GM23248 (cell line): Measurements from ENCODE around the gene TAC3. TPM values are rescaled to one million over a fixed set of nuclear protein-coding genes. Genes with fewer than 3 reads are reported as not detected.
"Not testable (repeated sequence)": the region's sequence is repeated elsewhere in the genome, so short reads cannot be mapped to it uniquely, and the experiment has no call there.

Experiments
- DNase-seq: peaks from one replicate; pipeline ENCODE4 v3.0.0-alpha.2; 2015
- H2AFZ ChIP-seq: fragments of 200-600 bp; sonication (generic); 2 replicates; pipeline ENCODE4 v1.6.1; 2016; ENCODE audit warnings: antibody characterized with exemption
- H3F3A ChIP-seq: fragments of 200-600 bp; sonication (generic); 2 replicates; pipeline ENCODE4 v1.6.1; 2016; ENCODE audit warnings: mild to moderate bottlenecking, antibody characterized with exemption, mixed run types; ENCODE audit not compliant: insufficient read depth
- H3K27ac ChIP-seq: fragments of 200-600 bp; sonication (generic); 2 replicates; pipeline ENCODE4 v1.5.1; 2016; ENCODE audit warnings: mild to moderate bottlenecking
- H3K27me3 ChIP-seq: fragments of 200-600 bp; sonication (generic); replicated peaks from 2 replicates; pipeline ENCODE4 v1.6.1; 2016; ENCODE audit warnings: mild to moderate bottlenecking; ENCODE audit not compliant: insufficient read depth
- H3K36me3 ChIP-seq: fragments of 200-600 bp; sonication (generic); 2 replicates; pipeline ENCODE4 v1.6.1; 2016; ENCODE audit warnings: low read depth, mild to moderate bottlenecking
- H3K4me1 ChIP-seq: fragments of 200-600 bp; sonication (generic); 2 replicates; pipeline ENCODE4 v1.6.1; 2016; ENCODE audit warnings: mild to moderate bottlenecking; ENCODE audit not compliant: insufficient read depth
- H3K4me2 ChIP-seq: fragments of 200-600 bp; sonication (generic); one replicate; pipeline ENCODE4 v1.6.1; 2016; ENCODE audit warnings: mild to moderate bottlenecking; ENCODE audit not compliant: unreplicated experiment
- H3K4me3 ChIP-seq: fragments of 200-600 bp; sonication (generic); 2 replicates; pipeline ENCODE4 v1.5.1; 2016; ENCODE audit warnings: mild to moderate bottlenecking
- H3K79me2 ChIP-seq: fragments of 200-600 bp; sonication (generic); 2 replicates; pipeline ENCODE4 v1.6.1; 2016; ENCODE audit warnings: mild to moderate bottlenecking; ENCODE audit not compliant: insufficient read depth
- H3K9ac ChIP-seq: fragments of 200-600 bp; sonication (generic); 2 replicates; pipeline ENCODE4 v1.6.1; 2016; ENCODE audit warnings: mild to moderate bottlenecking
- H3K9me2 ChIP-seq: fragments of 200-600 bp; sonication (generic); 2 replicates; pipeline ENCODE4 v1.6.1; 2016; ENCODE audit warnings: mixed run types, mild to moderate bottlenecking, moderate library complexity; ENCODE audit not compliant: insufficient read depth
- H3K9me3 ChIP-seq: fragments of 200-600 bp; sonication (generic); one replicate; pipeline ENCODE4 v1.6.1; 2017; ENCODE audit warnings: low read depth
- H4K20me1 ChIP-seq: fragments of 200-600 bp; sonication (generic); 2 replicates; pipeline ENCODE4 v1.6.0; 2016; ENCODE audit not compliant: insufficient read depth
- WGBS, 2 experiments: methylation state at CpG; one replicate each; pipeline ENCODE4 v1.1.6; 2015 to 2017; ENCODE audit warnings: low lambda C conversion rate in 2 of 2, low coverage in 1 of 2; ENCODE audit errors: missing lambda C conversion rate in 2 of 2; 5-methylcytosine and 5-hydroxymethylcytosine counted together
- in situ Hi-C: fragments of 300-500 bp; cut with MboI; formaldehyde crosslinking; loops from 2 replicates; pipeline ENCODE4 v1.15.0; 2020
- polyA plus RNA-seq: library from polyadenylated mRNA; unstranded; fragments of >200 nt; fragmentation: Nextera tagmentation; extraction: Ambion mirVana; gene quantifications from 2 replicates; pipeline ENCODE4 v1.2.1, GENCODE V29; 2016
- total RNA-seq: library from RNA; depleted of rRNA; stranded (reverse); fragments of >200 nt; shearing (Covaris generic); gene quantifications from 2 replicates; pipeline ENCODE4 v1.2.3, GENCODE V29; 2014; rRNA removed

The TAC3 gene
- total and polyA plus RNA-seq, 2 experiments from 2014 or later, result not detected

DNA sequence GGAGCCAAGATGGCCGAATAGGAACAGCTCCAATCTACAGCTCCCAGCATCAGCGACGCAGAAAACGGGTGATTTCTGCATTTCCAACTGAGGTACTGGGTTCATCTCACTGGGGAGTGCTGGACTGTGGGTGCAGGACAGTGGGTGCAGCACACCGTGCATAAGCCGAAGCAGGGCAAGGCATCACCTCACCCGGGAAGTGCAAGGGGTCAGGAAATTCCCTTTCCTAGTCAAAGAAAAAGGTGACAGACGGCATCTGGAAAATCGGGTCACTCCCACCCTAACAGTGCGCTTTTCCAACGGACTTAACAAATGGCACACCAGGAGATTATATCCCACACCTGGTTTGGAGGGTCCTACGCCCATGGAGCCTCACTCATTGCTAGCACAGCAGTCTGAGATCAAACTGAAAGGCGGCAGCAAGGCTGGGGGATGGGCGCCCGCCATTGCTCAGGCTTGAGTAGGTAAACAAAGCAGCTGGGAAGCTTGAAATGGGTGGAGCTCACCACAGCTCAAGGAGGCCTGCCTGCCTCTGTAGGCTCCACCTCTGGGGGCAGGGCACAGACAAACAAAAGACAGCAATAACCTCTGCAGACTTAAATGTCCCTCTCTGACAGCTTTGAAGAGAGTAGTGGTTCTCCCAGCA is 50.2 kb downstream of the TAC3 start:
- H3K36me3 ChIP-seq, H3K9ac ChIP-seq, H3K4me2 ChIP-seq, H3K9me3 ChIP-seq, H3K9me2 ChIP-seq, H3K4me3 ChIP-seq, DNase-seq, H4K20me1 ChIP-seq, H3K79me2 ChIP-seq, H3K4me1 ChIP-seq, H2AFZ ChIP-seq, in situ Hi-C loops, H3F3A ChIP-seq, H3K27ac ChIP-seq, H3K27me3 ChIP-seq: not testable (repeated sequence)
- 86 to 87% methylated on average over 15 of the region's 15 CpGs for WGBS, 2 experiments

DNA sequence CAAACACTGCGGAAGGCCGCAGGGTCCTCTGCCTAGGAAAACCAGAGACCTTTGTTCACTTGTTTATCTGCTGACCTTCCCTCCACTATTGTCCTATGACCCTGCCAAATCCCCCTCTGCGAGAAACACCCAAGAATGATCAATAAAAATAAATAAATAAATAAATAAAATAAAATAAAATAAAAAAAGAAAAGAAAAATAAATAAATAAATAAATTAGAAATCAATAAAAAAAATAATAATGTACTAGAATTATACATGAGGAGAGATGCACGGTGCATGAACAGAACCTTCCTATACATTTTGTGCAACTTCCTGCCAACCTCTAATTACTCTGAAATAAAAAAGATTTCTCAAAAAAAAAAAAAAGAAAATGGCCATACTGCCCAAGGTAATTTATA is 51.2 kb downstream of the TAC3 start:
- H3K9me3 ChIP-seq, H3K79me2 ChIP-seq, H3K9ac ChIP-seq, H3K4me3 ChIP-seq, H3K4me2 ChIP-seq, H3K27ac ChIP-seq, H4K20me1 ChIP-seq, DNase-seq, H3K36me3 ChIP-seq, H3K4me1 ChIP-seq, H3K27me3 ChIP-seq, H3K9me2 ChIP-seq, in situ Hi-C loops, H2AFZ ChIP-seq, H3F3A ChIP-seq: not testable (repeated sequence)
- 85 to 88% methylated on average over 4 of the region's 4 CpGs for WGBS, 2 experiments

GRCh38 chr12:56963557-56963956 is 52.8 kb downstream of the TAC3 start:
- in situ Hi-C loops, H3K4me3 ChIP-seq: not testable (repeated sequence)
- WGBS, 2 experiments, result 70 to 75% methylated on average over 4 to 19 of the region's 27 CpGs

DNA sequence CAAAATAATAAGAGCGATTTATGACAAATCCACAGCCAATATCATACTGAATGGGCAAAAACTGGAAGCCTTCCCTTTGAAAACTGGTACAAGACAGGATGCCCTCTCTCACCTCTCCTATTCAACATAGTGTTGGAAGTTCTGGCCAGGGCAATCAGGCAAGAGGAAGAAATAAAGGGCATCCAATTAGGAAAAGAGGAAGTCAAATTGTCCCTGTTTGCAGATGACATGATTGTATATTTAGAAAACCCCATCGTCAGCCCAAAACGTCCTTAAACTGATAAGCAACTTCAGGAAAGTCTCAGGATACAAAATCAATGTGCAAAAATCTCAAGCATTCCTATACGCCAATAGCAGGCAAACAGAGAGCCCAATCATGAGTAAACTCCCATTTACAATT is 54.1 kb downstream of the TAC3 start:
- in situ Hi-C loops, H3K9me2 ChIP-seq, H3K79me2 ChIP-seq, DNase-seq, H2AFZ ChIP-seq, H3K9me3 ChIP-seq, H4K20me1 ChIP-seq, H3K4me2 ChIP-seq, H3K9ac ChIP-seq, H3K4me3 ChIP-seq, H3K27ac ChIP-seq, H3K4me1 ChIP-seq, H3K36me3 ChIP-seq, H3F3A ChIP-seq: not testable (repeated sequence)
- peaks cover 17% of the 10 kb centered on the region for H3K27me3 ChIP-seq
- WGBS, 2 experiments, result 41 to 46% methylated on average over 4 of the region's 4 CpGs

More at GRCh38 chr12:56963557-56963956, 52.8 kb downstream of the TAC3 start:
- not testable (repeated sequence) for H2AFZ ChIP-seq, H3K36me3 ChIP-seq, H3K4me1 ChIP-seq, DNase-seq, H3F3A ChIP-seq, H3K4me2 ChIP-seq, H3K9me2 ChIP-seq, H3K27ac ChIP-seq, H3K9me3 ChIP-seq, H3K9ac ChIP-seq, H3K79me2 ChIP-seq, H4K20me1 ChIP-seq
- peaks cover 17% of the 10 kb centered on the region for H3K27me3 ChIP-seq

Other genes with a start within 250 kb of the TAC3 start
- gene SDR9C7, start 82.1 kb downstream of the TAC3 start, total RNA-seq, result not detected in 2 replicates
- gene SDR9C7, start 82.1 kb downstream of the TAC3 start, polyA plus RNA-seq, result not detected in 2 replicates
- not detected in 2 replicates for gene RDH16, start 58.9 kb downstream of the TAC3 start, total RNA-seq
- not detected in 2 replicates for gene RDH16, start 58.9 kb downstream of the TAC3 start, polyA plus RNA-seq
- 2.9 and 3.9 TPM in 2 replicates for gene ZBTB39, start 10.0 kb downstream of the TAC3 start, total RNA-seq
- 1.5 TPM in 2 replicates for gene ZBTB39, start 10.0 kb downstream of the TAC3 start, polyA plus RNA-seq
- gene MYO1A, start 33.6 kb upstream of the TAC3 start, total RNA-seq, result not detected in 2 replicates
- gene MYO1A, start 33.6 kb upstream of the TAC3 start, polyA plus RNA-seq, result not detected in 2 replicates
- gene NEMP1, start 62.3 kb upstream of the TAC3 start, total RNA-seq, result 6.4 and 7.6 TPM in 2 replicates
- 5.9 and 6.6 TPM in 2 replicates for gene NEMP1, start 62.3 kb upstream of the TAC3 start, polyA plus RNA-seq
- gene NAB2, start 72.6 kb upstream of the TAC3 start, total RNA-seq, result 88.7 and 107 TPM in 2 replicates
- gene NAB2, start 72.6 kb upstream of the TAC3 start, polyA plus RNA-seq, result 21.6 and 22.8 TPM in 2 replicates
- gene STAT6, start 94.8 kb upstream of the TAC3 start, total RNA-seq, result 95.1 and 103 TPM in 2 replicates
- 67.4 and 70.7 TPM in 2 replicates for gene STAT6, start 94.8 kb upstream of the TAC3 start, polyA plus RNA-seq
- 257 and 296 TPM in 2 replicates for gene LRP1, start 112.0 kb upstream of the TAC3 start, total RNA-seq
- 161 and 166 TPM in 2 replicates for gene LRP1, start 112.0 kb upstream of the TAC3 start, polyA plus RNA-seq
- not detected in 2 replicates for gene LRP1-AS, start 131.1 kb upstream of the TAC3 start, total RNA-seq
- gene LRP1-AS, start 131.1 kb upstream of the TAC3 start, polyA plus RNA-seq, result 0.60 TPM in 1 of 2 replicates, not detected in the other
- gene NXPH4, start 200.3 kb upstream of the TAC3 start, total RNA-seq, result 5.6 and 5.7 TPM in 2 replicates
- 5.4 and 6.7 TPM in 2 replicates for gene NXPH4, start 200.3 kb upstream of the TAC3 start, polyA plus RNA-seq
- gene SHMT2, start 213.2 kb upstream of the TAC3 start, total RNA-seq, result 272 and 341 TPM in 2 replicates
- 184 and 185 TPM in 2 replicates for gene SHMT2, start 213.2 kb upstream of the TAC3 start, polyA plus RNA-seq
- gene STAC3, start 234.7 kb upstream of the TAC3 start, total RNA-seq, result 0.32 and 1.3 TPM in 2 replicates
- 0.35 and 0.52 TPM in 2 replicates for gene STAC3, start 234.7 kb upstream of the TAC3 start, polyA plus RNA-seq